ENCODE results near the gene DBNL.

GRCh38 chr7:44080686-44081265 lies 36.3 kb downstream of the DBNL start:
- TF ChIP-seq, protein P1, sequence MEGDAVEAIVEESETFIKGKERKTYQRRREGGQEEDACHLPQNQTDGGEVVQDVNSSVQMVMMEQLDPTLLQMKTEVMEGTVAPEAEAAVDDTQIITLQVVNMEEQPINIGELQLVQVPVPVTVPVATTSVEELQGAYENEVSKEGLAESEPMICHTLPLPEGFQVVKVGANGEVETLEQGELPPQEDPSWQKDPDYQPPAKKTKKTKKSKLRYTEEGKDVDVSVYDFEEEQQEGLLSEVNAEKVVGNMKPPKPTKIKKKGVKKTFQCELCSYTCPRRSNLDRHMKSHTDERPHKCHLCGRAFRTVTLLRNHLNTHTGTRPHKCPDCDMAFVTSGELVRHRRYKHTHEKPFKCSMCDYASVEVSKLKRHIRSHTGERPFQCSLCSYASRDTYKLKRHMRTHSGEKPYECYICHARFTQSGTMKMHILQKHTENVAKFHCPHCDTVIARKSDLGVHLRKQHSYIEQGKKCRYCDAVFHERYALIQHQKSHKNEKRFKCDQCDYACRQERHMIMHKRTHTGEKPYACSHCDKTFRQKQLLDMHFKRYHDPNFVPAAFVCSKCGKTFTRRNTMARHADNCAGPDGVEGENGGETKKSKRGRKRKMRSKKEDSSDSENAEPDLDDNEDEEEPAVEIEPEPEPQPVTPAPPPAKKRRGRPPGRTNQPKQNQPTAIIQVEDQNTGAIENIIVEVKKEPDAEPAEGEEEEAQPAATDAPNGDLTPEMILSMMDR (IDR thresholded peaks at IDR 0.05; ENCODE audit: insufficient read depth, low read depth, low read length) = no peak
- TF ChIP-seq EZH2 (IDR thresholded peaks at IDR 0.05; ENCODE audit: insufficient read depth, low read length) = no peak

Data from astrocyte (in vitro differentiated cells and primary cell).